ENCODE data around the gene SCIN. TPM values are rescaled to one million over a fixed set of nuclear protein-coding genes. Genes with fewer than 3 reads are reported as not detected.
"Not testable (repeated sequence)": the region's sequence is repeated elsewhere in the genome, so short reads cannot be mapped to it uniquely, and the experiment has no call there.

SCIN gene
- total RNA-seq, 2 experiments from 2014 or later, result not detected

DNA sequence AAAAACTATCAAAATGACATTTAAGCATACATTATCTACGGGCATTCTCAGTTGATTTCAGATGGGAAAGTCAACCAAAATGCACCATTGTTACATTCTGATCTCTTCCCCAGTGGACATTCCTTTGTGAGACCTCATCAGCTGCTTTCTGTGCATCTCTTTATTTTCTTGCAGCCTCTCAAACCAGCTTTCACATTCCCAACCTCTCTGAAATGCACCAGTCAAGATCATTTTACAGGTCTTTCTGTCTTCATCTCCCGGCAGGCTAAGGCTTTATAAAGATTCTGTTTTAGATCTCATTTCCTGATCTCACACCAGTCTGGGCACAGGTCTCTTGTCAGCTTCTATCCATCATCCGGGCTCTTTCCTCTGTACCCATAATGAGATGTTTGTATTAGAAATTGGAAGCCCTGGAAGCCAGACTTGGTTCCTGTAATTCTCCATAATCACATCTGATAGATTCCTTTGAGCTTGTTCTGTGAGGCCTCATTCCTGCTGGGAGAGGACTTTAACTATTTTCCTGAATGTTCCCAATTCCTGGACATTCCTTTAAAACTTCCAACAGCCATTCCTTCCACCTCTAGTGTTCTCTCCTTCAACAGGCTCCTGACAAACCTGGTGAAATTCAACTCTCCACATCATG is 72.6 kb downstream of the SCIN start:
- Histone ChIP-seq H2AFZ (ENCODE audit: low read length) (no peak overlapping the region), H4K20me1 (ENCODE audit: insufficient read depth, low read length) (no peaks in the 10 kb centered on the region), H3K9me3 (ENCODE audit: low read length) (no peaks in the 10 kb centered on the region), H3K9me2 (ENCODE audit: insufficient read depth, low read length) (no peaks in the 10 kb centered on the region), H3K4me3 (ENCODE audit: low read depth, low read length, poor library complexity, severe bottlenecking) (no peak overlapping the region), H3K4me1 (ENCODE audit: insufficient read depth, low read length, poor library complexity, severe bottlenecking) (no peaks in the 10 kb centered on the region), H3K36me3 (ENCODE audit: insufficient read depth, low read length) (no peaks in the 10 kb centered on the region), H3K79me2 (ENCODE audit: insufficient read depth, low read depth, low read length) (no peaks in the 10 kb centered on the region), H3K4me2 (ENCODE audit: low read length) (no peak overlapping the region), H3K27ac (ENCODE audit: low read depth, low read length, poor library complexity, severe bottlenecking) (no peak overlapping the region)
- no peak for TF ChIP-seq EZH2phosphoT487 (IDR thresholded peaks at IDR 0.05; ENCODE audit: borderline replicate concordance, low read depth, low read length)
- TF ChIP-seq, protein P1, sequence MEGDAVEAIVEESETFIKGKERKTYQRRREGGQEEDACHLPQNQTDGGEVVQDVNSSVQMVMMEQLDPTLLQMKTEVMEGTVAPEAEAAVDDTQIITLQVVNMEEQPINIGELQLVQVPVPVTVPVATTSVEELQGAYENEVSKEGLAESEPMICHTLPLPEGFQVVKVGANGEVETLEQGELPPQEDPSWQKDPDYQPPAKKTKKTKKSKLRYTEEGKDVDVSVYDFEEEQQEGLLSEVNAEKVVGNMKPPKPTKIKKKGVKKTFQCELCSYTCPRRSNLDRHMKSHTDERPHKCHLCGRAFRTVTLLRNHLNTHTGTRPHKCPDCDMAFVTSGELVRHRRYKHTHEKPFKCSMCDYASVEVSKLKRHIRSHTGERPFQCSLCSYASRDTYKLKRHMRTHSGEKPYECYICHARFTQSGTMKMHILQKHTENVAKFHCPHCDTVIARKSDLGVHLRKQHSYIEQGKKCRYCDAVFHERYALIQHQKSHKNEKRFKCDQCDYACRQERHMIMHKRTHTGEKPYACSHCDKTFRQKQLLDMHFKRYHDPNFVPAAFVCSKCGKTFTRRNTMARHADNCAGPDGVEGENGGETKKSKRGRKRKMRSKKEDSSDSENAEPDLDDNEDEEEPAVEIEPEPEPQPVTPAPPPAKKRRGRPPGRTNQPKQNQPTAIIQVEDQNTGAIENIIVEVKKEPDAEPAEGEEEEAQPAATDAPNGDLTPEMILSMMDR (conservative IDR thresholded peaks at IDR 0.05; ENCODE audit: low read length), result no peak
- no peak for DNase-seq (ENCODE audit: low spot score)
- ChIA-PET CTCF (ENCODE audit: unreplicated experiment) (no interaction called here), POLR2A (no interaction called here)
- intact Hi-C loops (cut with micrococcal nuclease; ENCODE audit: unreplicated experiment), result no loop called here
- no TSS peak for BruUV-seq (replicated peaks)

DNA sequence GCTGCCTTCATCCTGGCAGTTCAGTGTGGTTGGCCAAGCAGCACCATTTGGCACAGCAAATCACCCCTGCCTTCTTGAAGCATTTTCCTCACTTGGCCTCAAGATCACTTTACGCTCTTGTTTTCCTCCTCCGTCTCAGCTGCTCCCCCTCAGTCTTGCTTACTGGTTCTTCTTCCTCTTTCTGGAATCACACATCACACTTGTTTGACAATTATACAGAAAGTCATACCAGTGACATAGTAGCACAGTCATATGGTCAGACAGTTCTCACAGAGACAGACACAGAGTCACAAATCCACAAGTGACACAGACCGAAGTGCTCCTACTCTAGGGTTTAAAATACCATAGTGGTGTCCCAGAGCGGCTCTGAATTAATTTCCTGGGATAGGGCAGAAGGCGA is 73.1 kb downstream of the SCIN start:
- Histone ChIP-seq H3K9me2 (ENCODE audit: insufficient read depth, low read length) (no peaks in the 10 kb centered on the region), H3K9me3 (ENCODE audit: low read length) (no peaks in the 10 kb centered on the region)

DNA sequence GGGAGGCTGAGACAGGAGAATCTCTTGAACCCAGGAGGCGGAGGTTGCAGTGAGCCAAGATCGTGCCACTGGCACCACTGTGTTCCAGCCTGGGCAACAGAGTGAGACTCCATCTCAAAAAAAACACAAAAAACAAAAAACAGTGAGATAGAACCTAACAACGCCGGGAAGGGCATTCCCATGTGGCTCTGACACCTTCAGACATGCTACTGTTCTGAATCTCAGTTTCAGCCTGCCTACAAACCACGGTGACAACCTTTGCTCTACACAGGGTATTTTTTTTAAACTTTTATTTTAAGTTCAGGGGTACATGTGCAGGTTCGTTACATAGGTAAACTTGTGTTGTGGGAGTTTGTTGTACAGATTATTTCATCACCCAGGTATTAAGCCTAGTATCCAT is 74.7 kb downstream of the SCIN start:
- H2AFZ ChIP-seq (ENCODE audit: low read length); H3K27ac ChIP-seq (ENCODE audit: low read depth, low read length, poor library complexity, severe bottlenecking); H3K4me1 ChIP-seq (ENCODE audit: insufficient read depth, low read length, poor library complexity, severe bottlenecking); DNase-seq (ENCODE audit: low spot score); H3K9me3 ChIP-seq (ENCODE audit: low read length); H3K79me2 ChIP-seq (ENCODE audit: insufficient read depth, low read depth, low read length); H3K4me3 ChIP-seq (ENCODE audit: low read depth, low read length, poor library complexity, severe bottlenecking); H3K4me2 ChIP-seq (ENCODE audit: low read length); intact Hi-C loops (cut with micrococcal nuclease; ENCODE audit: unreplicated experiment); CTCF ChIA-PET (ENCODE audit: unreplicated experiment); H3K9me2 ChIP-seq (ENCODE audit: insufficient read depth, low read length); H4K20me1 ChIP-seq (ENCODE audit: insufficient read depth, low read length); H3K36me3 ChIP-seq (ENCODE audit: insufficient read depth, low read length); BruUV-seq (replicated peaks): not testable (repeated sequence)
- POLR2A ChIA-PET, result interaction anchor here (0.6 kb wide), 1 partner anchor 150 kb away, joined by 3 read pairs; no protein-coding TSS in a partner anchor

More for the DNA sequence above, 73.1 kb downstream of the SCIN start:
- no peak for DNase-seq (ENCODE audit: low spot score)
- no TSS peak for BruUV-seq (replicated peaks)
- Histone ChIP-seq H3K4me2 (ENCODE audit: low read length) (no peak overlapping the region), H3K79me2 (ENCODE audit: insufficient read depth, low read depth, low read length) (no peaks in the 10 kb centered on the region), H3K4me3 (ENCODE audit: low read depth, low read length, poor library complexity, severe bottlenecking) (no peak overlapping the region), H4K20me1 (ENCODE audit: insufficient read depth, low read length) (no peaks in the 10 kb centered on the region), H2AFZ (ENCODE audit: low read length) (no peak overlapping the region), H3K36me3 (ENCODE audit: insufficient read depth, low read length) (no peaks in the 10 kb centered on the region), H3K27ac (ENCODE audit: low read depth, low read length, poor library complexity, severe bottlenecking) (no peak overlapping the region), H3K4me1 (ENCODE audit: insufficient read depth, low read length, poor library complexity, severe bottlenecking) (no peaks in the 10 kb centered on the region)
- POLR2A ChIA-PET, result no interaction called here
- CTCF ChIA-PET (ENCODE audit: unreplicated experiment), result no interaction called here
- TF ChIP-seq, protein P1 (conservative IDR thresholded peaks at IDR 0.05; ENCODE audit: low read length), result no peak
- TF ChIP-seq EZH2phosphoT487 (IDR thresholded peaks at IDR 0.05; ENCODE audit: borderline replicate concordance, low read depth, low read length), result no peak
- intact Hi-C loops (cut with micrococcal nuclease; ENCODE audit: unreplicated experiment), result no loop called here
